GM18505 (cell line): ENCODE data around the gene OR13C4.

ENCODE experiments used
- ATAC-seq: cut with Tn5 transposase; IDR thresholded peaks from one replicate; pipeline ENCODE4 v1.9.1; 2021; ENCODE audit not compliant: unreplicated experiment
- POLR2A ChIP-seq: IDR thresholded peaks from 4 replicates; pipeline ENCODE4 v1.6.1; 2011; ENCODE audit warnings: borderline replicate concordance; ENCODE audit not compliant: insufficient read depth, insufficient read length; ENCODE audit errors: extremely low read depth

The OR13C4 gene

GRCh38 chr9:104494808-104495207 is 32.2 kb downstream of the OR13C4 start:
- ATAC-seq: no peak
- TF ChIP-seq POLR2A: no peak

DNA sequence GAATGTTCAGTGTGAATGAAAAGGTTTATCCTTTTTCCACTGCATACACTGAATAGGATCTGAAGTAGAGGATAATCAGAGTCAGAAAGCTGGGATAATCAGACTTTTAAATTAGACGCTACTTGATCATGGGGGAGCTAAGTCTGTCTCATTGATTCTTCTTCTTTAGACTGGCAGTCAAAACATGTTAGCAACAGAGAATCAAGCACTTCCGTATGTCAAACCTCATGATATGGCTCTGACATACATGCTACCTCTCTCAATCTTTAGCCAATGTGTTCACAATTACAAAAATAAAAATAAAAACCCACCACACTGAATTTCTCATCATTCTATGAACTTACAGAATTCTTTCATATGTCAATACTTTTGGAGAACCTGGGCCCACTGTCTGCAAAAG is 42.0 kb downstream of the OR13C4 start:
- no peak for ATAC-seq
- TF ChIP-seq POLR2A: no peak

DNA sequence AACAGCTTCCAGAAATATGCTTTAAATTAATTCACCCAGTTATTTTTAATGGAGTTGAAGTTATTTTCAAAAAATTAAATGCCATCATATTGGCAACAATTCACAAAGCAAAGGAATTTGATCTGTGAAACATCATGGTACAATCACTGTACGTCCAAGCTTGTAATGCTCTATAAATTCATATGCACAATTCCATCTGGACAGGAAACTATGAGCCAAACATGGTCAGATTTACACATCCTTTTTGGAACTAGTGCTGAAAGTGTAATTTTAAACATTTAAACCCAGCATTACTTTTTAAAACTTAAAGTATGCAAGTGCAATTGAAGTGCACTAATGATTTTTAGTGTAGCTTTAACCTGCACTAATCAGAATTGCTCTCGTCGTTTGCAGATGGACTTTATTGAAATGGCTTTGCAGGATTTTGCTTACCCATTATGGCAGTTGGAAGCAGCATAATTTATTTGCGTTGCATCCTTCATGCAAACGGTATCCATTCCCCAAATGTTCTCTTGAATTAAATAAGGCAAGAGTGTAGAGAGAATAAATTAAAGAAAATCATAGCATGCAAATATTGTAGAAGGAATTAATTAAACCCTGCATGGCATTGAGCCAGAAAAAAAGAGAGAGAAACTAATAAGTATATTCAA is 44.0 kb downstream of the OR13C4 start:
- no peak for TF ChIP-seq POLR2A
- ATAC-seq: no peak
